SH-SY5Y (cell line): ENCODE results near the gene NXPE3.

Source experiments
- GATA2 ChIP-seq: IDR thresholded peaks from 2 replicates; pipeline ENCODE4 v1.6.1; 2011; ENCODE audit warnings: mild to moderate bottlenecking, low read depth, low read length
- GATA3 ChIP-seq: IDR thresholded peaks from 2 replicates; pipeline ENCODE4 v1.6.1; 2011; ENCODE audit warnings: low read depth, mild to moderate bottlenecking, low read length, moderate library complexity

DNA sequence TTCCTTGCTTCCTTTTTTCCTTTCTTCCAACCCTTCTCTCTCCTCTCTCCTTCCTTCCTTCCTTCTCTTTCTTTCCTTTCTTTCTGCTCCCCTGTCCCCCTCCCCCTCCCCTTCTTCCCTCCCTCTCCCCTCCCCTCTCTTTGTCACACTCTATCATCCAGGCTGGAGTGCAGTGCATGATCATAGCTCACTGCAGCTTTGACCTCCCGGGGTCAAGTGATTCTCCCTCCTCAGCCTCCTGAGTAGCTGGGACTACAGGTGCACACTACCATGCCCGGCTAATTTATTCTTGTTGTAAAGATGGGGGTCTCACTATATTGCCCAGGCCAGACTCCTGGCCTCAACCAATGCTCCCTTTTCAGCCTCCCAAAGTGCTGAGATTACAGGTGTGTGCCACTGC lies 89.0 kb downstream of the NXPE3 start:
- no peak for TF ChIP-seq GATA3
- TF ChIP-seq GATA2 = no peak
